Measurements from ENCODE around the gene NAV2.

- TF ChIP-seq CTCF (IDR thresholded peaks at IDR 0.05; ENCODE audit: poor library complexity, severe bottlenecking) (no peak), SMC3 (conservative IDR thresholded peaks at IDR 0.05; ENCODE audit: poor library complexity) (no peak), EZH2 (IDR thresholded peaks at IDR 0.05; ENCODE audit: borderline replicate concordance, insufficient read depth, low read length, poor library complexity, severe bottlenecking) (no peak), EP300 (conservative IDR thresholded peaks at IDR 0.05; ENCODE audit: poor library complexity, severe bottlenecking) (no peak)
Measured at GRCh38 chr11:20080032-20080685, 367.5 kb downstream of the NAV2 start.

Measured in neural cell (in vitro differentiated cells).